ENCODE measurements around the gene ANKRD53. TPM values are rescaled to one million over a fixed set of nuclear protein-coding genes. Genes with fewer than 3 reads are reported as not detected.

The ANKRD53 gene
- total RNA-seq: 0.09 and 0.18 TPM in 2 replicates

GRCh38 chr2:70978341-70979179 is at the start of gene ANKRD53:
ANKRD53 (plus strand) TSS chr2:70978630; CDS start chr2:70978646, 16 bp downstream.

GRCh38 chr2:70935468-70936164 is 42.8 kb upstream of the ANKRD53 start, which contains the start of gene ATP6V1B1:
ATP6V1B1 (plus strand) TSS chr2:70935900; CDS start chr2:70935955, 55 bp downstream.

GRCh38 chr2:70994699-70995425 is 16.4 kb downstream of the ANKRD53 start, which contains the start of gene TEX261:
TEX261 (minus strand) TSS chr2:70994873; CDS start chr2:70994757, 116 bp downstream.

Other genes with a start within 250 kb of the ANKRD53 start
- gene ADD2, start 210.4 kb upstream of the ANKRD53 start, total RNA-seq: 0.28 and 4.3 TPM in 2 replicates
- gene FIGLA, start 188.0 kb upstream of the ANKRD53 start, total RNA-seq: not detected in 2 replicates
- under 0.01 TPM in 1 of 2 replicates, not detected in the other for gene CLEC4F, start 158.0 kb upstream of the ANKRD53 start, total RNA-seq
- gene CD207, start 142.8 kb upstream of the ANKRD53 start, total RNA-seq: under 0.01 TPM in 1 of 2 replicates, not detected in the other
- 0.75 and 0.81 TPM in 2 replicates for gene VAX2, start 78.1 kb upstream of the ANKRD53 start, total RNA-seq
- 0.28 TPM in 1 of 2 replicates, not detected in the other for gene ATP6V1B1, start 42.7 kb upstream of the ANKRD53 start, total RNA-seq
- 26.9 and 27.3 TPM in 2 replicates for gene TEX261, start 16.2 kb downstream of the ANKRD53 start, total RNA-seq
- 60.3 and 66.7 TPM in 2 replicates for gene NAGK, start 90.0 kb downstream of the ANKRD53 start, total RNA-seq
- 7.7 and 11.3 TPM in 2 replicates for gene MCEE, start 151.6 kb downstream of the ANKRD53 start, total RNA-seq
- 21.0 and 21.1 TPM in 2 replicates for gene MPHOSPH10, start 152.0 kb downstream of the ANKRD53 start, total RNA-seq
- 0.54 and 0.85 TPM in 2 replicates for gene PAIP2B, start 248.5 kb downstream of the ANKRD53 start, total RNA-seq

Measured in endothelial cell of coronary artery (primary cell).